ENCODE data around the gene TCEA3.

The TCEA3 gene

DNA sequence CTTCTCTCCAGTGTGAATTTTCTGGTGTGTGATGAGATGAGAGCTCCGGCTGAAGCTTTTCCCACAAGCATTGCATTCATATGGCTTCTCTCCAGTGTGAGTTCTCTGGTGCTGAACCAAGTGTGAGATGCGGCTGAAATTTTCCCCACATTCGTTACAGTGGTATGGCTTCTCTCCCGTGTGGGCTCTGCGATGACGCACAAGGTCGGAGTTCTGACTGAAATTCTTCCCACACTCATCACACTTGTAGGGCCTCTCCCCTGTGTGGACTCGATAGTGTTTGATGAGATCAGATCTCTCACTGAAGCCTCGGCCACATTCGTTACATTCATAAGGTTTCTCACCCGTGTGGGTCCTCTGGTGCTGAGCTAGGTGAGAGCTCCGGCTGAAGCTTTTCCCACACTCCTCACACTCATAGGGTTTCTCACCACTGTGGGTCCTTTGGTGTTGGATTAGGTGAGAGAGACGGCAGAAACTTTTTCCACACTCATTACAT, 62.3 kb downstream of the TCEA3 start:
- DNase-seq: no peak

DNA sequence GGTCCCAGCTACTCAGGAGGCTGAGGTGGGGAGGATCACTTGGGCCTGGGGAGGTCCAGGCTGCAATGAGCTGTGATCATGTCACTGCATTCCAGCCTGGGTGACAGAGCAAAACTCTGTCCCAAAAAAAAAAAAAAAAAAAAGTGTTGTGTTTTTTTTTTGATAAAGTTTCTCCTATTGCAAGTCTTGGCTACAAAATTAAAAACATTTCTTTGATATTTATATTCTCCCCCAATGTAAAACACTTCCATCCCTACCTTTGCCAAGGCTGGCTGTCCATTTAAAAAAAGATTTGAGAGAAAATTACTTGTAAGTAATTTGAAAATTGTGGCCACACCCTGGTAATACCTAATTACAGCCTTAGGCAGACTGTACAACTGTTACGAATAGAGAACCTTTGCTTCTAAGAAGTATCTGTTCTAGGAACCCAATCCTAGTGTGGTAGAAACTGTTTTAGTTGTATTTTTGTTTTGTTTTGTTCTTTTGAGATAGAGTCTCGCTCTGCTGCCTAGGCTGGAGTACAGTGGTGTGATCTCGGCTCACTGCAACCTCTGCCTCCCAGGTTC, 66.2 kb downstream of the TCEA3 start:
- DNase-seq: no peak

DNA sequence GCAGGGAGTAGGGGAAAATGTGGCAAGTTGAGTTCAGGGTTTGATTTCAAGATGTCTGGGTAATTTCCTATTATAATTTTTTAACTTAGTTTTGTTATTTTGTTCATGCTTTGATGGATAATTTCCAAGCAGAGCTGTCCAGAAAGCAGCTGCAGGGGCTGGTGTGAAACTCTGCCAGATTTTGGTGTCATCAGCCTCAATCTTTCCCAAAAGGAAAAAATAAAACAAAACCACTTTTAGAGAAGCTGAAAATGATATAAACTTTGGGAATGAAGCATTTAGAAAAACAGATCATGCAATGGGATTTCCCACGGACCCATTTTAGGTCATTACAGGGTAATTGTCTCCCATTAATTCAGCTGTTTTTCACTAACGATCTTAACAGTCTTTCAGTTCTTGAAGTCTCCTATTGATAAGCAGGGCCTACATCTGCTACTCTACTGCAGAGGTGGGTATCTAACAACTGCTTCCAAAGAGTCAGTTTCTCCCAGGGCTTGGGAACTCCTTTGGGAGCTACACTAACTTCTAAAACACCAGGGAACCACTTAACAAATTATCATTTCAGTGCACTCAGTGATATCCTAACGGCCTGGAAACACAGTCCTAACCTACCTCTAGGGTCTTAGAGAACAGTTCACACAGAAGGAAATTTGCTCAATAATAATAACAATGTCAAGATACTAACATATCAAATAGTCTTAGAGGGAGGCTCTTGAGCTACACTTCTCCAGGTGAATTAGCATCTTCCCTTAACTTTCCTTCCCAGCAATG, 67.2 kb downstream of the TCEA3 start:
- no peak for DNase-seq

DNA sequence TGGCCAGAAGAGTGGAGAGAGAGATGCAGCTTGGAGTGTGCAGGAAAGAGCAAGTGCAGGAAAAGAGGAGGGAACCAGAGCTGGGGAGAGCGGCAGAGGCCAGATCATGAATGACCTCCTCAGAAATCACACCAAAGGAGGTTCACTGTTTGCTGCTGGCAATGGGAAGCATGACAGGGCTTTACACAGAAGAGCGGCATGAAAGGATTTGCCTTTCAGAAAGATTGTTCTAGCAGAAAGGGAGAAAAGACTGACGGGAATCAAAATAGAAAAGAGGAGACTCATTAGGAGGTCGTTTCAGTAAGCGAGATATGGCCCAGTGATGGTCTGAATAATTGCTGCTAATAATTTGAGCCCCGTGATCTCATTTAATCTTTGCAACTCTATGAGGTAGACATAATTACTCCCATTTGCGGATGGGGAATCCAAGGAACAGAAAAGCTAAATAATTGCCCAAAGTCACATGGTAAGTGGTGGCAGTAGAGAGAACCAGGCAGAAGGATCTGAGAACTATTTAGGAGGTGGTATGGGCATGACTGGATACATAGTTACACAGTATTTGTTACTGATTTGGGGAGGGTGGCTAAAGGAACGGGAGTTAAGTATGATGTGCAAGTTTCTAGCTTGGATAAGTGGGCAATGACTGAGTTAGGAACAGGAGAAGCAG, 67.9 kb downstream of the TCEA3 start:
- DNase-seq: no peak

GRCh38 chr1:23354245-23354644, 70.3 kb downstream of the TCEA3 start:
- no peak for DNase-seq

GRCh38 chr1:23352096-23352695, 72.4 kb downstream of the TCEA3 start:
- DNase-seq: no peak

GRCh38 chr1:23345920-23346319, 78.6 kb downstream of the TCEA3 start:
- DNase-seq: no peak

- peak; percentile 36 for DNase-seq
Observed at GRCh38 chr1:23344987-23345472, 79.5 kb downstream of the TCEA3 start.

DNA sequence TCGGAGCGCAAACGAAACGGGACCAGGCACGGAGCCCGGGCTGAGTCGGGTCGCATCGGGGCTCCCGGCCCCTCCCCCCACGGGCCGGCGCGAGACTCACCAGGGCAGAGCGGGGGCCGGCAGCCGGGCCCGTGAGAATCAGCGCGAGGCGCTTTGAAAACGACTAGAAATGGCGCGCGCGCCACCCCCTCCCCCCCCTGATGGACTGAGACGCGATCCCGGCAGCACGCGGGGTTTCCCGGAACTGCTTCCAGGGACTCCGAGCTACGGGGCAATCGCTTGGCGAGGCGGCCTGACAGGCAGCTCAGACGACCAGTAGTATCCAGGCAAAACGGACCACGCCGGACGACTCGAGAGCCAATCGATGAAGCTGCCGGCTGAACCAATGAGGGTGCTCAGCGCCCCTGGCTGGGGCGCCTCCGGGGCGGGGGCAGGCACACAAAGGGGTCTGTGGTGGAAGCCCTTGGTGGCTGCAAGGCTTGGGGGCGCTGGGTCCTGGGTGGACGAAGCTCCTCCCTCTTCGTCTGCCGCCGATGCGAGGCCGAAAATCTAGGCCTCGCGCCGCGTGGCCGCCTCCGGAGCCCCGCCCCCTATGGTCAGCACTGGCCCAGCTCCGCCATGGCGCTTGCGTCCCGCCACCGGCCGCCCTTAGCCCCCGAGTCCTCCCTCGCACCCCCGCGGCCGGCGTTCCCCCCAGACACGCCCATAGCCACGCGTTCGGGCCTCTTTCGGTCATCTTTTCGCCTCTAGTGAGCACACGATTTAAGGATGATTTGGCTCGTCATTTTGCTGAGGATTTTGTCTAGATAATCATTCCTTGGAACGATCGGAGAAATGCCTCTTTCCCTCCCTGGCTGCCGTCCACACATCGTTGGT, 80.2 kb downstream of the TCEA3 start, which contains the start of gene HNRNPR:
HNRNPR (minus strand) TSS at position 174 of the 876 bp plus-strand sequence. CDS start 3,276 bp downstream, outside the sequence.
- DNase-seq: peak; percentile 100

GRCh38 chr1:23343221-23344110, 81.1 kb downstream of the TCEA3 start:
- peak; percentile 87 for DNase-seq

DNA sequence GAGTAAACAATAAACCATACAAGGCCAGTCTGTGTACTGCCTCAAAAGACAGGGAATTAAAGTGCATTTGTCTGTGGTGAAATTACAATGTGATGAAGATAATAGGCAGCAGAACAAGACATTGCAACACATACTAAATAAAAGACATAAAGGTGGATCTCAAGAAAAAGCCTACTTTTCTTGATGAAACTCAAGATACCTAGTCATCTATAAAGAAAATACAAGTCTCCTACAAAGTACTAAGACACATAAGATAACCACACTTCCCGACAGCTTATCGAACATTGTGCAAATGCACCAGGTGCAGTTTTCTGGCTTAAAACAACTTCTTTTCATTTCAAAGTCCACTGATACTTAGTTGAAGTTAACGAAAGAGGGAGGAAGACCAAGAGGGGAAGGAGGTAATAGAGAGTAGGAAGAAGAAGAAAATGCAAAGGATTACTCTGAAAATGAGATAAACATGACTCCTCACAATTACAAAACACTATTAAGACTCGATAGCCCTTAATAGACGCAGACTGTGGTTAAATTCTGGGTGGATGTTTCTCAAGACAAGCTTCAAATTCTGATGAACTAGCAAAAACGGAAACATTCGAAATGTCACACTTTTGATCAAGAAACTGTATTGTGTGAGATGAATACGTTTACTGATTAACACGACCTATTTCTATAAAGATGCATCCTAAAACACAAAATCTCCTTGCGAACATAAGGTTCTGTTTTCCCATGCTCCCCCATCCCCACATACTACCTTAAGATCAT, 82.4 kb downstream of the TCEA3 start:
- DNase-seq: no peak

- DNase-seq: no peak
Observed at GRCh38 chr1:23339632-23340031, 84.9 kb downstream of the TCEA3 start.

DNA sequence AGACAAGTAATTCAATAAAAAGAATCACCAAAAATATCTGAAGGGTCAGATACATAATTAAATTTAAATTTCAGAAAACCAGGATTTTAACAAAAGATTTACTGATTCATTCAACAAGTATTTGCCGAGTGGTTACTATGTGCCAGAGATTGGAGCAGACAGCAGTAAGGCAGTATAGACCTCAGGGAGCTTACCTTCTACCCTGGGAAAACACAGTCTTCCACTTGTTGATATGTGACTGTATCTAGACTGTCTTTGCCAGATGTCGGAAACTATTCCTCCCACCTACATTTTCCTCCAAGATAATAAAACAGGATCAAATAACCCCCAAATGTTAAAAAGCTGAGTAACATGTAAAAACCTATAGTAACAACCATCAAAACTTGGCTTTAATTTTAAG, 86.7 kb downstream of the TCEA3 start:
- DNase-seq: peak; percentile 15

GRCh38 chr1:23331713-23332112, 92.8 kb downstream of the TCEA3 start:
- DNase-seq: no peak
